SK-N-SH (cell line): ENCODE data around the gene FAM171A2. TPM values are rescaled to one million over a fixed set of nuclear protein-coding genes. Genes with fewer than 3 reads are reported as not detected.

Source experiments
- CTCF ChIA-PET: fragments of 300-600, 350-600 bp; formaldehyde crosslinking; extraction: SDS; loops from one replicate; lab custom pipeline; 2021; lab: Yijun Ruan, JAX
- POLR2A ChIA-PET: fragments of 350-600 bp; sonication (Branson Sonifier 250); formaldehyde crosslinking; extraction: SDS; loops from one replicate; lab custom pipeline; 2020; ENCODE audit warnings: antibody characterized with exemption, inconsistent platforms; lab: Yijun Ruan, JAX
- DNase-seq: peaks from one replicate; pipeline ENCODE4 v3.0.0; 2012
- H2AFZ ChIP-seq: fragments of 200-600 bp; sonication (generic); 2 replicates; pipeline ENCODE4 v1.8.1; 2016; ENCODE audit warnings: antibody characterized with exemption, mild to moderate bottlenecking, low read depth
- H3F3A ChIP-seq: fragments of 200-600 bp; sonication (generic); replicated peaks from 2 replicates; pipeline ENCODE3; 2016; ENCODE audit warnings: antibody characterized with exemption, mild to moderate bottlenecking; ENCODE audit not compliant: insufficient read depth
- H3K27ac ChIP-seq, 2 experiments: fragments of 200-500 bp in 1 of 2; fragments of 200-600 bp in 1 of 2; sonication (Bioruptor generic) in 1 of 2; sonication (generic), shearing (Covaris generic) in 1 of 2; 2 replicates each; pipeline versions ENCODE4 v1.5.1 to v1.6.1; 2014 to 2016; ENCODE audit warnings: low read depth in 2 of 2, inconsistent platforms in 1 of 2, low read length in 1 of 2, mild to moderate bottlenecking in 1 of 2, mixed read lengths in 1 of 2
- H3K27me3 ChIP-seq: fragments of 200-600 bp; sonication (generic), shearing (Covaris generic); 2 replicates; pipeline ENCODE4 v1.6.1; 2016; ENCODE audit warnings: mixed run types; ENCODE audit not compliant: insufficient read depth
- H3K36me3 ChIP-seq, 2 experiments: fragments of 200-500 bp in 1 of 2; fragments of 200-600 bp in 1 of 2; sonication (Bioruptor generic) in 1 of 2; sonication (generic) in 1 of 2; replicated peaks in 1 of 2; 2 replicates each; pipeline versions ENCODE3 to v1.5.1; 2014 to 2016; ENCODE audit warnings: low read length in 1 of 2, mild to moderate bottlenecking in 1 of 2; ENCODE audit not compliant: insufficient read depth in 2 of 2, control insufficient read depth in 1 of 2
- H3K4me1 ChIP-seq, 2 experiments: fragments of 200-500 bp in 1 of 2; fragments of 200-600 bp in 1 of 2; sonication (Bioruptor generic) in 1 of 2; sonication (generic), shearing (Covaris generic) in 1 of 2; 2 replicates each; pipeline versions ENCODE4 v1.5.1 to v1.6.1; 2014 to 2016; ENCODE audit warnings: low read depth in 1 of 2, low read length in 1 of 2, mixed run types in 1 of 2; ENCODE audit not compliant: insufficient read depth in 2 of 2, control insufficient read depth in 1 of 2
- H3K4me2 ChIP-seq: fragments of 200-600 bp; sonication (generic), shearing (Covaris generic); 2 replicates; pipeline ENCODE4 v1.6.1; 2017; ENCODE audit warnings: mixed run types
- H3K4me3 ChIP-seq, 2 experiments: fragments of 200-500 bp in 1 of 2; fragments of 200-600 bp in 1 of 2; sonication (Bioruptor generic) in 1 of 2; sonication (generic), shearing (Covaris generic) in 1 of 2; 2 replicates each; pipeline versions ENCODE4 v1.5.1 to v1.8.1; 2014 to 2016; ENCODE audit warnings: low read depth in 2 of 2, inconsistent platforms in 1 of 2, low read length in 1 of 2, mild to moderate bottlenecking in 1 of 2, mixed read lengths in 1 of 2, moderate library complexity in 1 of 2
- H3K79me2 ChIP-seq: fragments of 200-600 bp; sonication (generic); 2 replicates; pipeline ENCODE4 v1.8.1; 2017; ENCODE audit warnings: mild to moderate bottlenecking; ENCODE audit not compliant: insufficient read depth
- H3K9ac ChIP-seq: fragments of 200-600 bp; sonication (generic); 2 replicates; pipeline ENCODE4 v1.6.1; 2017; ENCODE audit warnings: mixed run types
- H3K9me2 ChIP-seq: fragments of 200-600 bp; sonication (generic); 2 replicates; pipeline ENCODE4 v1.6.1; 2017; ENCODE audit warnings: mixed run types
- H3K9me3 ChIP-seq: fragments of 200-600 bp; sonication (generic); 2 replicates; pipeline ENCODE4 v1.6.1; 2017; ENCODE audit warnings: mixed run types, mild to moderate bottlenecking, moderate library complexity
- H4K20me1 ChIP-seq: fragments of 200-600 bp; sonication (generic); 2 replicates; pipeline ENCODE4 v1.6.1; 2017; ENCODE audit warnings: mild to moderate bottlenecking, mixed run types; ENCODE audit not compliant: insufficient read depth
- CTCF ChIP-seq: fragments of 200-600 bp; sonication (generic); IDR thresholded peaks from 2 replicates; pipeline ENCODE4 v1.6.1; 2017; ENCODE audit warnings: antibody characterized with exemption, mild to moderate bottlenecking, moderate library complexity
- EP300 ChIP-seq, 2 experiments: IDR thresholded peaks; 2 replicates each; pipeline versions ENCODE4 v1.4.0 to v1.6.1; 2012; ENCODE audit warnings: borderline replicate concordance in 1 of 2, low read depth in 1 of 2, low read length in 1 of 2
- EZH2phosphoT487 ChIP-seq: fragments of 200-600 bp; sonication (generic); IDR thresholded peaks from 2 replicates; pipeline ENCODE4 v1.6.1; 2017; ENCODE audit warnings: low read depth, mixed run types, mild to moderate bottlenecking, antibody characterized with exemption, moderate library complexity, borderline replicate concordance
- GATA2 ChIP-seq: sonication (generic); formaldehyde crosslinking; IDR thresholded peaks from 2 replicates; pipeline ENCODE4 v1.5.0; 2020; ENCODE audit warnings: mild to moderate bottlenecking, missing genetic modification reagents
- MAX ChIP-seq: IDR thresholded peaks from 2 replicates; pipeline ENCODE4 v1.4.0; 2012; ENCODE audit warnings: low read depth
- NRF1 ChIP-seq: IDR thresholded peaks from 2 replicates; pipeline ENCODE4 v1.6.1; 2012; ENCODE audit warnings: low read depth, mild to moderate bottlenecking, low read length
- RAD21 ChIP-seq: IDR thresholded peaks from 2 replicates; pipeline ENCODE4 v1.6.1; 2012; ENCODE audit warnings: mild to moderate bottlenecking, low read length
- SIN3A ChIP-seq: IDR thresholded peaks from 2 replicates; pipeline ENCODE4 v1.6.1; 2012; ENCODE audit warnings: low read depth, mild to moderate bottlenecking, low read length, moderate library complexity, borderline replicate concordance
- YY1 ChIP-seq: IDR thresholded peaks from 2 replicates; pipeline ENCODE4 v1.4.0; 2012; ENCODE audit warnings: low read depth, mild to moderate bottlenecking
- WGBS: methylation state at CpG from one replicate; pipeline ENCODE4 v1.1.6; 2017; ENCODE audit warnings: low lambda C conversion rate; 5-methylcytosine and 5-hydroxymethylcytosine counted together
- polyA plus RNA-seq, 3 experiments: library from polyadenylated mRNA; depleted of rRNA; stranded (reverse); fragments of >200 nt; gene quantifications; 2 replicates each; pipeline ENCODE4 v1.2.3, GENCODE V29; 2012

Gene FAM171A2
- polyA plus RNA-seq, 1 of the 3 experiments (the other 2 are of a cell fraction) = 4.9 TPM

- no peak overlapping the region for H3K9ac ChIP-seq
- no peak overlapping the region for H2AFZ ChIP-seq
- TF ChIP-seq MAX (no peak), RAD21 (no peak), SIN3A (no peak), EP300 (IDR thresholded peaks at IDR 0.05; ENCODE audit: borderline replicate concordance in 1 of 2, low read depth in 1 of 2, low read length in 1 of 2) (no peak), YY1 (no peak)
- H4K20me1 ChIP-seq = no peaks in the 10 kb centered on the region
- H3K79me2 ChIP-seq = no peaks in the 10 kb centered on the region
- ChIA-PET POLR2A (no interaction called here), CTCF (interaction anchor here (1.0 to 5.2 kb wide), 3 partner anchors 10 to 16 kb away, joined by 3 to 53 read pairs (median 8); partner anchors contain the start of gene GRN)
- 68% methylated on average over 3 of the region's 3 CpGs for WGBS
- no peaks in the 10 kb centered on the region for H3K36me3 ChIP-seq
- H3K27me3 ChIP-seq = no peaks in the 10 kb centered on the region
- DNase-seq = no peak
- no peaks in the 10 kb centered on the region for H3K9me3 ChIP-seq
- no peaks in the 10 kb centered on the region for H3K9me2 ChIP-seq
- H3K4me1 ChIP-seq = peaks cover 0 to 5% of the 10 kb centered on the region in 2 experiments; a peak in 1 of 4 replicates
- H3K27ac ChIP-seq = no peak overlapping the region
- peaks cover 4% of the 10 kb centered on the region for H3F3A ChIP-seq
- H3K4me2 ChIP-seq = no peak overlapping the region
- no peak overlapping the region for H3K4me3 ChIP-seq
These were observed 28.9 kb downstream of the FAM171A2 start for GRCh38 chr17:44334727-44335126.

GRCh38 chr17:44334315-44334714 is 29.3 kb downstream of the FAM171A2 start:
- POLR2A ChIA-PET = no interaction called here
- H3K4me1 ChIP-seq = peaks cover 0 to 5% of the 10 kb centered on the region in 2 experiments; a peak in 1 of 4 replicates
- CTCF ChIA-PET = interaction anchor here (2.0 to 5.2 kb wide), 2 partner anchors 10 to 16 kb away, joined by 8 to 53 read pairs; partner anchors contain the start of gene GRN
- H3K36me3 ChIP-seq = no peaks in the 10 kb centered on the region
- peaks cover 4% of the 10 kb centered on the region for H3F3A ChIP-seq
- no peaks in the 10 kb centered on the region for H3K27me3 ChIP-seq
- H3K27ac ChIP-seq = no peak overlapping the region
- no peaks in the 10 kb centered on the region for H4K20me1 ChIP-seq
- H3K9ac ChIP-seq = no peak overlapping the region
- H3K9me2 ChIP-seq = no peaks in the 10 kb centered on the region
- no peak overlapping the region for H3K4me3 ChIP-seq
- no peak overlapping the region for H3K4me2 ChIP-seq
- no peaks in the 10 kb centered on the region for H3K79me2 ChIP-seq
- no peaks in the 10 kb centered on the region for H3K9me3 ChIP-seq
- 46% methylated on average over 2 of the region's 2 CpGs for WGBS
- H2AFZ ChIP-seq = no peak overlapping the region
- no peak for DNase-seq
- no peak for TF ChIP-seq EP300 (IDR thresholded peaks at IDR 0.05; ENCODE audit: borderline replicate concordance in 1 of 2, low read depth in 1 of 2, low read length in 1 of 2)
- no peak for TF ChIP-seq NRF1
- TF ChIP-seq EZH2phosphoT487 = no peak
- no peak for TF ChIP-seq CTCF
- TF ChIP-seq GATA2 (CRISPR knock-in tag) = no peak
